Measurements from ENCODE around the gene VASP. TPM values are rescaled to one million over a fixed set of nuclear protein-coding genes. Genes with fewer than 3 reads are reported as not detected.

The VASP gene
- total and polyA plus RNA-seq, 2 of the 13 experiments (the other 11 are each of a cell fraction or from before 2014, with no cell fraction given): 41.8 to 67.1 TPM

DNA sequence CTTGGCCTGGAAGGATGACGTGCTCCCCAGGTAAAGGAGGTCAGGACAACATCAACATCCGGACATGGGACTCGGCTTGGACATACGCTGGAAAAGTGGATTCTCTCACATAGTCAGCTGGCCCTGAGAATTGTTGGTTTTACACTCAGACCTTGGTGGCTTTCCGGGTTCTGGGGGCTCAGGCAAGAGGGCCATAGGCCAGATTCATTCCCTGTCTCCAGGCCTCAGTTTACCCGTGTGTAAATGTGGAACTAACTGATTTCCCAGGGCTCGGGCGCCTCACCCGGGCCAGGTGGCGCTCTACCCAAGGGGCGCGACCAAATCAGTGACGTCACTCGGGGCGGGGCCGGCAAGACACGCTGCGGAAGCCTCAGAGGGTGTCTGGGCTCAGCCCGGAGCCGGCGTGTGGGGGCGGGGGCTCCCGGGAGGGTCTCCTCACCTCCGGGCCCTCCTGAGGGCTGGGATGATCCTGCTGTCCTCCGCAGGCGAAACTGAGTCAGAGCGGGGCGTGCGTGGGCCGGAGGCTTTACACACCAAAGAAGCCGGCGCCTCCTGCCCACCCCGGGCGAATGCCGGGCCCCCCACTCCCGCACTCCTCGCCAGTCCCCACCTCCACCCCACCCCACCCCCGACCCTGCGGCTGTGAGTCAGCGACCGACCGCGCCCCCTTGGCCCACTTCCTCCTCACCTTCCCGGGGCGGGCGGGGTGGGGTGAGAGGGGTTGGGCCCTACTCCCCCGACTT, 862 bp upstream of the VASP start (continued):
- TF ChIP-seq ZNF816 (CRISPR knock-in tag; IDR thresholded peaks at IDR 0.05; ENCODE audit: borderline replicate concordance) (0 out of 2 replicates have a peak, but pooled peaks have one; percentile 40), FOXP4 (CRISPR knock-in tag; IDR thresholded peaks at IDR 0.05) (0 out of 2 replicates have a peak, but pooled peaks have one; percentile 9), DNMT3B (CRISPR knock-in tag; conservative IDR thresholded peaks at IDR 0.05) (no peak), NCOA2 (CRISPR knock-in tag; IDR thresholded peaks at IDR 0.05) (0 out of 2 replicates have a peak, but pooled peaks have one; percentile 36), CBFB (CRISPR knock-in tag; IDR thresholded peaks at IDR 0.05) (no peak; the same call in 1 of the 2 replicates), KDM6A (CRISPR knock-in tag; IDR thresholded peaks at IDR 0.05; ENCODE audit: low read depth) (no peak), E2F5 (CRISPR knock-in tag; conservative IDR thresholded peaks at IDR 0.05) (no peak), GRHL1 (CRISPR knock-in tag; conservative IDR thresholded peaks at IDR 0.05) (no peak), NRL (CRISPR knock-in tag; IDR thresholded peaks at IDR 0.05; ENCODE audit: borderline replicate concordance) (no peak), CENPX (CRISPR knock-in tag; IDR thresholded peaks at IDR 0.05) (no peak), ZNF644 (CRISPR knock-in tag; IDR thresholded peaks at IDR 0.05; ENCODE audit: low read depth) (no peak), ZNF33A (CRISPR knock-in tag; IDR thresholded peaks at IDR 0.05; ENCODE audit: borderline replicate concordance) (no peak), RARA (CRISPR knock-in tag; IDR thresholded peaks at IDR 0.05) (peak; percentile 3; the same call in 1 of the 2 replicates), RFXANK (CRISPR knock-in tag; IDR thresholded peaks at IDR 0.05) (no peak)
- TF ChIP-seq, protein P1, sequence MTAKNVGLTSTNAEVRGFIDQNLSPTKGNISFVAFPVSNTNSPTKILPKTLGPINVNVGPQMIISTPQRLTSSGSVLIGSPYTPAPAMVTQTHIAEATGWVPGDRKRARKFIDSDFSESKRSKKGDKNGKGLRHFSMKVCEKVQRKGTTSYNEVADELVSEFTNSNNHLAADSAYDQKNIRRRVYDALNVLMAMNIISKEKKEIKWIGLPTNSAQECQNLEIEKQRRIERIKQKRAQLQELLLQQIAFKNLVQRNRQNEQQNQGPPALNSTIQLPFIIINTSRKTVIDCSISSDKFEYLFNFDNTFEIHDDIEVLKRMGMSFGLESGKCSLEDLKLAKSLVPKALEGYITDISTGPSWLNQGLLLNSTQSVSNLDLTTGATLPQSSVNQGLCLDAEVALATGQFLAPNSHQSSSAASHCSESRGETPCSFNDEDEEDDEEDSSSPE (CRISPR knock-in tag; IDR thresholded peaks at IDR 0.05): no peak; the same call in 1 of the 2 replicates
- TF ChIP-seq, protein P2, sequence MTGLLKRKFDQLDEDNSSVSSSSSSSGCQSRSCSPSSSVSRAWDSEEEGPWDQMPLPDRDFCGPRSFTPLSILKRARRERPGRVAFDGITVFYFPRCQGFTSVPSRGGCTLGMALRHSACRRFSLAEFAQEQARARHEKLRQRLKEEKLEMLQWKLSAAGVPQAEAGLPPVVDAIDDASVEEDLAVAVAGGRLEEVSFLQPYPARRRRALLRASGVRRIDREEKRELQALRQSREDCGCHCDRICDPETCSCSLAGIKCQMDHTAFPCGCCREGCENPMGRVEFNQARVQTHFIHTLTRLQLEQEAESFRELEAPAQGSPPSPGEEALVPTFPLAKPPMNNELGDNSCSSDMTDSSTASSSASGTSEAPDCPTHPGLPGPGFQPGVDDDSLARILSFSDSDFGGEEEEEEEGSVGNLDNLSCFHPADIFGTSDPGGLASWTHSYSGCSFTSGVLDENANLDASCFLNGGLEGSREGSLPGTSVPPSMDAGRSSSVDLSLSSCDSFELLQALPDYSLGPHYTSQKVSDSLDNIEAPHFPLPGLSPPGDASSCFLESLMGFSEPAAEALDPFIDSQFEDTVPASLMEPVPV (CRISPR knock-in tag; IDR thresholded peaks at IDR 0.05): peak; percentile 45; the same call in 1 of the 2 replicates
- TF ChIP-seq, protein P3, sequence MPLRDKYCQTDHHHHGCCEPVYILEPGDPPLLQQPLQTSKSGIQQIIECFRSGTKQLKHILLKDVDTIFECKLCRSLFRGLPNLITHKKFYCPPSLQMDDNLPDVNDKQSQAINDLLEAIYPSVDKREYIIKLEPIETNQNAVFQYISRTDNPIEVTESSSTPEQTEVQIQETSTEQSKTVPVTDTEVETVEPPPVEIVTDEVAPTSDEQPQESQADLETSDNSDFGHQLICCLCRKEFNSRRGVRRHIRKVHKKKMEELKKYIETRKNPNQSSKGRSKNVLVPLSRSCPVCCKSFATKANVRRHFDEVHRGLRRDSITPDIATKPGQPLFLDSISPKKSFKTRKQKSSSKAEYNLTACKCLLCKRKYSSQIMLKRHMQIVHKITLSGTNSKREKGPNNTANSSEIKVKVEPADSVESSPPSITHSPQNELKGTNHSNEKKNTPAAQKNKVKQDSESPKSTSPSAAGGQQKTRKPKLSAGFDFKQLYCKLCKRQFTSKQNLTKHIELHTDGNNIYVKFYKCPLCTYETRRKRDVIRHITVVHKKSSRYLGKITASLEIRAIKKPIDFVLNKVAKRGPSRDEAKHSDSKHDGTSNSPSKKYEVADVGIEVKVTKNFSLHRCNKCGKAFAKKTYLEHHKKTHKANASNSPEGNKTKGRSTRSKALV (CRISPR knock-in tag; IDR thresholded peaks at IDR 0.05): no peak
- TF ChIP-seq, protein P4, sequence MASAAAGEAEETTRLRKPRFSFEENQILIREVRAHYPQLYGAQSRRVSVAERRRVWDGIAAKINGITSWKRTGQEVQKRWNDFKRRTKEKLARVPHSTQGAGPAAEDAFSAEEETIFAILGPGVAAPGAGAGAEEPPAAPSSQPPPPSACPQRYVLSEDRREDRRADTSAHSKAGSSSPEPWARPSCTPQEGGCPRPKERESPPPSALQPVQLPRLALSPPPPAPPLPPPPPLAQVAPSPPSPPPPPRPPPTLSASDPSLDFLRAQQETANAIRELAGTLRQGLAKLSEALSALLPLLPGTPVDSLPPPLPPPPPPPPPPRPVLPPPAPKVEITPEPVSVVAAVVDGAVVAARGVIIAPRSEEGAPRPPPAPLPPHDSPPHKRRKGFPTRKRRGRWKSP (CRISPR knock-in tag; IDR thresholded peaks at IDR 0.05): no peak
